CD4-positive, alpha-beta T cell treated with Interleukin-17A for 4 hours (primary cell): ENCODE measurements around the gene CDSN.

Experiments
- DNase-seq: peaks from one replicate; pipeline ENCODE4 v3.0.0-alpha.2; 2020; ENCODE audit warnings: mixed read lengths

CDSN gene

DNA sequence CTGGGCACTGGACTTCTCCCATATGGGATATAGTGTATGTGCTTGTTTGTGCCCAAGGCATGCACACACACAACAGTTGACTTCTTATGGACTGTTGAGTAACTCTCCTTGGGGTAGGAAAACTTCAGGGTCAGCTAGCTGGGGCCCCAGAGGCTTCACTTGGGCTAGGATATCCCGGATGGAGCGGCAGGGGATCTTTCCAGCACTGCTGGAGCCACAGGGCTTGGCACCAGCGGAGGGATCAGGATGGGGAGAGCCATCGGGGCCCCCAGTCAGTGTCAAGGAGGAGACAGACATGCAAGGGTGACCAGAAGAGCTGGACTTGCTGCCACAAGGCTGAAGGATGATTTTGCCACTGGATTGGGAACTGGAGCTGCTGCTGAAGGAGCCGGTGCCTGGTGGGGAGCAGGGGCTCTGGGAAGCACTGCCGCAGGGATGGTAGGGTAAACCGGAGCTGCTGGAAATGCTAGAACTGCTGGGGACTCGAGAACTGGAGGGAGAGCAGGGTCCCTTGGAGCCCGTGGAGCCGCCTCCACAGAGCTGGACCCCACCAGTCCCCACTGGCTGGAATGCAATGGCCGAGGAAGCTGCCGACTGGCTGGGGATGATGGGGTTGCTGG is 4.2 kb downstream of the CDSN start:
- no peak for DNase-seq

DNA sequence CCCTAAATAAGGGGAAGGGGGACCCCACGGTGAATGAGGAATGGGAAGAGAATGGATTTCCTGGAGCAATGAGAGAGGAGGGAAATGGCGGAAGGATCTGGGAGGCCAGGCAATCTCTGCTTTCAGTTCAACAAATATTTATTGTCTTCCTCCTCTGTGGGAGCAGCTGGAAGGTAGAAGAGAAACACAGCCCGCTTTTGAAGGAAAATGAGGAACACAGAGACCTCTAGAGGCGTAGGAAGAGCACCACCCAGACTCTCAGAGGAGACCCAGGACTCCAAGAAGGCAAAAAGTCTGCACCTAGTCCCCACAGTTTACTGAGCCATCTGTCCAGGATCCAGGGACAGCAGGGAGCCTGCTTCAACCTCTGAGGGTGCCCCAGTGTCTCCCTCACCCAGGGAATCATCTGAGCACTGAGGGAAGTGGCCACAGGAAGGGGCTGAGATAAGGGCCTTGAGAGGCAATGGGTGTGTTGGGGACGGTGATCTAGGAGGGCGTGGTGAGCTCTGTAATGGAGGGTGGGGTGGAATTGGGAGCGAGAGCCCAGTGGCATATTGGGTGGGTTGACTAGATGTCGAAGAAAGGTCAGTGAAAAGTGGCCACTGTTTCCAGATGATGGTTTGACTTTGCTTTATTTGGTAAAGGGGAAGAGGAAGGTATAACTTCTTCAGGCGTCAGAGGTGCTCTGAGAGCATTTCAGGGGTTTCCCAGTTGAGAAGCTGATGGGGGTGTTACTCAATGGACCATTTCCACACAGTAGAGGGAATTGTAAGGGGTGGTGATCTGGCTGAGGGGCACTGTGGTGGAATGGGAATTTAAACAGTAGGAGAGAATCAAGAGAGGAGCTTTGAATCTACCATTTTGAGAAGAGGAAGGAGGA is 5.0 kb downstream of the CDSN start:
- no peak for DNase-seq

DNA sequence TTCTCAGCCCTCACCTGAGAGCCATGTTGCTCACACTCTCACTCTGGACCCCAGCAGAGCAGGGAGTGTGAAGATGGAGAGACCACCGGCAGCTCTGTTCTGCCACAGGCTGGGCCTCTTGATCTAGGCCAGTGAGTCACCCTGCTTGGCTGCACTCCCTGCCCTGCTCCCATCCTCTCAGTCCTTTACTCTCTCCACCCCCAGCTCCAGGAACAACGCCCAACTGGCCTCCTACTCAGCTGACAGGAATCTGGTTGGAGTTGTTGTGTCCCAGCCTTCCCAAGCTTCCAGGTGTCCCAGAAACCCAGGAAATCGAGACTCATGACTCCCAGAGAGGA is 5.7 kb downstream of the CDSN start, which contains the start of gene PSORS1C1:
PSORS1C1 (plus strand) TSS at position 260 of the 338 bp plus-strand sequence. CDS start 14,833 bp downstream, outside the sequence.
- no peak for DNase-seq

GRCh38 chr6:31113861-31114540 is 6.2 kb downstream of the CDSN start:
- DNase-seq, result no peak

DNA sequence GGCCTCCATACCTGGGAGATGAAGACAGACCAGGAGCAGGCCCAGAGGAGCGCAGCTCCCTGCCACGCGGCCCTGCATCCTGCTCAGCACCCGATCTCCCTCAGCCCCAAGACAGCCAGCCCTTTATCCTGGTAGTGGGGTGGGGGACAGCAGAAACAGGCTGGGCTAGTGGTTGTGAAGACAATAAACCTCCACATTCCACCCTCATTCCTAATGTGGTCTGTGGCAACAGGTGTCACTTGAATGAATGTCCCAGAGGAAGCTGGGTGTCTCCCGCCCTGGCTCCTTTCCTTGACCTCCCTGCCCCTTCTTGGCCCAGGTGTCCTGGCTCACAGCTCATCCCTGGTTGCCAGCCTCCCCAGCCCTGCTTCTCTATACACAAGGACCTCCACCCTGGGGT is 7.8 kb downstream of the CDSN start, which contains the start of gene C6orf15:
C6orf15 (minus strand) TSS at position 98 of the 400 bp plus-strand sequence; CDS start at position 78, 20 bp downstream.
- DNase-seq, result no peak

DNA sequence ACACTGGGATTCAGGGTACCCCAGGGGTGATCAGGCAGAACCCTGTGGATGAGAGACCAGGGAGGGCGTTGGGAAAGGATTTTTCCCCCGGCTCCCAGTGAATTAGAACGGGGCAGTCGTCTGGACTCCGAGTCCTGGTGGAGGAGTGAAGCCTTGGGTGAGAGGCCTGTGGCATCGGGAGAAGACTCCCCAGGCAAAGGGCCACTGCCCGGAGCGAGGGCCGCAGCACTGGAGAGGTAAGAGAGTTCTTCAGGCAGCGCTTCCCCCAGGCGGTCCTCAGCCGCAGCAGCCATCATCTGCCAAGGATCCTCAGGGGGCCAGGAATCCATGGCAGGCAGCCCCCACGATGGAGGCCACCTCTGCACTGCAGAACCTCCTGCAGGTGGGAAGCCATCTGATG is 8.5 kb downstream of the CDSN start:
- no peak for DNase-seq

- DNase-seq, result no peak
Observed at GRCh38 chr6:31110825-31111582, 9.2 kb downstream of the CDSN start.

DNA sequence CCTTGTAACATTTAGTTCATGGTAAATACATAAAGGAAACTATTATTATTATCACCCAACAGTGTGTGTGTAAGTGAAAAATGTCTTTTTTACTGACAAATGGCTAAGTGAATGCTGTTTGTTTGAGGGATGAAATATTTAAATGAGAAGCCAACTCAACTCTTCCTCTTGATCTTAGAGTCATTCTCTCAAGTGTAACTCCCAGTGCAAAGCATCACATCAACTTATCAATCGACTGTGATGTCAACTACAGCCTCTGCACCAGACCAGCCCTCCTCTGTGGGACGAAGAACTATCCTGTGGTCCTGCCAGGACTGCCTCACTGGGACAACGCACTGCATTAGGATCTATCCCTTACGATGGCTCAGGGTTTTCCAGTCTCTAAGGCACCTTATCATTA is 13.2 kb downstream of the CDSN start:
- DNase-seq, result no peak

DNA sequence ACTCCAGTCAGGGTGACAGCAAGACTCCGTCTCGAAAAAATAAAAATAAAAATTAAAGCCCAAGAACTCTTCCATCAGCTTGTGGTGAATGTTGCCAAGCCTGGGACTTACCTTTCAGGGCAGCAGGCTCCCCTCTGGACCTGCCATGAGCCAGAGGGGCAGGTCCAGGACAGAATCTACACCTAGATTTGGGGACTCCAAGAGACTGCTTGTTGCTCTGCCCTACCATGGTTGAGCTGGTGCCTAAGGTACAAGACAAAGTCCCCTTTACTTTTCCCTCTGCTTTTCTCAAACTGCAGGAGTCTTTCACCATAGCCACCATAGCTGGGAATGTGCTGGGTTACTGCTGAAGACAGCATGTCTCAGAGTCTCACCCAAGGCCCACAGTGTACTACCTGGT is 17.1 kb downstream of the CDSN start:
- no peak for DNase-seq

DNA sequence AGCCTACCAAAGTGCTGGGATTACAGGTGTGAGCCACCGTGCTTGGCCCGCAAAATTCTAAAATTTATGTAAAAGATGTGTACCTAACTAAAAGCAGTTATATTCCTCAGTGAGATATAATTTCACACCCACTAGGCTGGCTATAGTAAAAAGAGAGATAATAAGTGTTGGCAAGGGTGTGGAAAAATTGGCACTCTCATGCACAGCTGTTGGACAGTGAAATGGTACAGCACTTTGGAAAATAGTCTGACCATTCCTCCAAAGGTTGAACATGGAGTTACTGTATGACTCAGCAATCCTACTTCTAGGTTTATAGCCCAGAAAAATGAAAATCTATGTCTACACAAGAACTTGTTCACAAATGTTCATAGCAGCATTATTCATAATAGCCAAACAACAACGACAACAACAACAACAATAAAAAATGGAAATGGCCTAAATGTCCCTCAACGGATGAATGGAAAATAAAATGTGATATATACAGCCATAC is 21.8 kb downstream of the CDSN start:
- DNase-seq, result no peak

DNA sequence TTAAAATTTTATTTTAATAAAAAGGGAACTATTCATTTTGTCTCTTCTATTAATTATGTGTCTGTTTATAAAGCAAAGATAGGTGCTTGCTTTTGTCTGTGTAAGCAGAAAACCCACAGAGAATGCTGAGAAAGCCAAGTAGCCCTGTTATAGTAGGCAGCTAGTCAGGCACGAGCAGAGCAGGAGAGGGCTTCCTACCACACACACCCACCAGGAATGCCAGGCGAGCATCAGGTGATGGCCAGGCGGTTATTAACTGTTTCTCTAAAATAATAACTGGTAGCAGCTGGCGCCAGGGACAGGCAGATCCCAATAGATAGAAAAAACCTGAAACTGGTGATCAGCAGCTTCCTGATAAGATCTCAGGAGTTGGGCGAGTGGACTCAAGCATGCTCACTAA is 23.6 kb downstream of the CDSN start:
- no peak for DNase-seq

DNA sequence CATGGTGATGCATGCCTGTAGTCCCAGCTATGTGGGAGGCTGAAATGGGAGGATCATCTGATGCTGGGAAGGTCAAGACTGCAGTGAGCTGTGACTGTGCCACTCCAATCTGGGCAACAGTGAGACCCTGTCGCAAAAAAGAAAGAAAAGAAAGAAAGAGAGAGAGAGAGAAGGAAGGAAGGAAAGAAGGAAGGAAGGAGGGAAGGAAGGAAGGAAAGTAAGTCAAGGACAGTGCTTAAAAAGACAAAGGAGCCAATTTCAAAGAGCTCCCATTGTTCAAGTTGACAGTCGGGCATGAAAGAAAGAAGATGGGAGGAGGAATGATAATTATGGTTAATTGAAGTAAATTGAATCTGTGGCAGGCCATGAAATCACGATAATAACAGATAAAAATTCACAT is 24.0 kb downstream of the CDSN start:
- no peak for DNase-seq

DNA sequence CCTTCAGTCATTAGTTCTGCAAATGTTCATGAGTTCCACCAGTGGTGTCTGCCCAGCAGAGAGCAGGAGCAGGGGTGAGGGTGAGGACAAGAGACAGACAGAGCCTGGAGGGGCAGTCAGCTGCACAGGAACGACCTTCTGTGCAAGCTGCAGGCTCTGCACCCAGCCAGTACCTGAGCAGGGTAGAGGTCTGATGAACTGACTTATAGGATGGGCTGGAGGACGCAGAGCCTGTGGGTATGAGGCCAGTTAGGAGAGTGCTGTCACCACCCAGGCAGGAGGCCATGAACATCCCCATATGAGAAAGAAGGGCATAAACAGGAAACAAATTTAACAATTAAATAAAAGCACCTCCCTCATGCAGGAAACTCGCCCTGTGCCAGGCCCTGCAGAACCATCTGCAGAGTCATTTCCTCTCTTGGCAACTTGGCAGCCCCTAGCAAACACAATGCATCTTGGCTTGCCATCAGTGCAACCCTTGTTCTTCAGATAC is 25.8 kb downstream of the CDSN start:
- DNase-seq, result peak; percentile 74

GRCh38 chr6:31092769-31093505 is 27.3 kb downstream of the CDSN start:
- DNase-seq, result no peak

GRCh38 chr6:31092238-31092637 is 28.0 kb downstream of the CDSN start:
- DNase-seq, result no peak

- no peak for DNase-seq
Observed at GRCh38 chr6:31091680-31092079, 28.6 kb downstream of the CDSN start.

DNA sequence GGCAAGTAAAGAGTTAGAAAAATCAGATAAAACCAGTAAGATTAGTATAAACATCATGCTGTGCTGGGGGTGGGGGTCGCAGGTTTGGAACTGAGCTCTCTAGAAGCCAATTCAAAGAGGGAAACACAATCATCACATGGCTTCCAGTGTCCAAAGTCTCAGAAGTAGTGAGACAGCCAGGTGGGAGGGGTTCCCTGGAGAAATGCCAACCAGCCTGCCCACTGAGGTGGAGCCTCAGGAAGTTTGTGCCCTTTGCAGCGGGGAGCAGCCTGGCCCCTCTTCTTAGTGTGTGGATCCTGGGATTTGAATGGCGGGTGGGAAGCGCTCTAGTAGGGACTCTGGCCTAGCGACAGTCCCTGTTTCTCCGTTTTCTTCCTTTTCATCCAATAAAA is 29.3 kb downstream of the CDSN start:
- no peak for DNase-seq

DNA sequence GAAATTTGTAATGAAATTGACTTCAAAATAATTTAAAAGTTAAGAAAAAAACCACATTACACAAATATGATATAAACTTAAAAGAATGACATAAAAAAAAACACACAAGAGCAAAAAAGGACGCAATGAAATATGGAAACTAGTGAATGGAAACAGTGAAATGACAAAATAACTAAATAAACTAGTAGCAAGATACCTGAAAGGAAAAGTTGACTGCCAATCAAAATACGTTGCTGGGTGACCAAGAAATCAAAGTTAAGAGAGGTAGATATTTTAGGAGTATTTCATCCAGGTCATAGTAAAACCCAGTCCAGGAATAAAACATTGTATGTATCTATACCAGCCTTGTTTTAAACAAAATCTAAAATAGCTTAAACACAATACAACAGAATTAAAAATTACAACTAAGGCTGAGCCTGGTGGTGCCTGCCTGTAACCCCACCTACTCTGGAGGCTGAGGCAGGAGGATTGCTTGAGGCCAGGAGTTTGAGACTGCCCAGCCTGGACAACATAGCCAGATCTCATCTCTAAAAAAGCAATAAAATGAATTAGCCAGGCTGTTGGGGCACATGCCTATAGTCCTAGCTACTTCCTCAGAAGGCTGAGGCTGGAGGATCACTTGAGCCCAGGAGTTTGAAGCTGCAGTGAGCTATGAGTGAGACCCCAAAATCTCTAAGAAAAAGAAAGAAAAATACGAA is 29.8 kb downstream of the CDSN start:
- DNase-seq, result no peak

DNA sequence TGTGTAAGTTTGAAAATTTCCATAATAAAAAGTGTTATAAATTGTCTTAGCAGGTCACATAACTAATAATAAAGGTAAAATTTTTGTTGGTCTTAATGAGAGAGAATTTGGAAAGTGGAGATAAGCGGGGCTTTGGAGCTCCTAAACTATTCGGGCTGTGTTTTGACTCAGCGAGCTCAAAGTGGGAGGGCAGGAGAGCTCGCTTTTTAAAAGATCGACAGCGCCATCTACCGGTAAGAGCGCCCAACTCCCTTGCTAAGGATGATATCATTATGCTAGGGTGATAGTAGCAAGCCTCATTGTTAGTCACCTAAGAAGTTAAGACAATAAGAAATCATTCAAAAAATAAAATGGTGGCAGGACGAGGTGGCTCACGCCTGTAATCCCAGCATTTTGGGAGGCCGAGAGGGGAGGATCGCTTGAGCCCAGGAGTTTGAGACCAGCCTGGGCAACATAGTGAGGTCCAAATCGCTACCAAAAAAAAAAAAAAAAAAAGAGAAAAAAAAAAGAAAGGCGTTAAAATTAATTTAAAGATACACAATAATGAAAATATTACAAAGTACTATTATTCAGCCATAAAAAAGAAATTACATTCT is 32.7 kb downstream of the CDSN start:
- peak; percentile 93 for DNase-seq

DNA sequence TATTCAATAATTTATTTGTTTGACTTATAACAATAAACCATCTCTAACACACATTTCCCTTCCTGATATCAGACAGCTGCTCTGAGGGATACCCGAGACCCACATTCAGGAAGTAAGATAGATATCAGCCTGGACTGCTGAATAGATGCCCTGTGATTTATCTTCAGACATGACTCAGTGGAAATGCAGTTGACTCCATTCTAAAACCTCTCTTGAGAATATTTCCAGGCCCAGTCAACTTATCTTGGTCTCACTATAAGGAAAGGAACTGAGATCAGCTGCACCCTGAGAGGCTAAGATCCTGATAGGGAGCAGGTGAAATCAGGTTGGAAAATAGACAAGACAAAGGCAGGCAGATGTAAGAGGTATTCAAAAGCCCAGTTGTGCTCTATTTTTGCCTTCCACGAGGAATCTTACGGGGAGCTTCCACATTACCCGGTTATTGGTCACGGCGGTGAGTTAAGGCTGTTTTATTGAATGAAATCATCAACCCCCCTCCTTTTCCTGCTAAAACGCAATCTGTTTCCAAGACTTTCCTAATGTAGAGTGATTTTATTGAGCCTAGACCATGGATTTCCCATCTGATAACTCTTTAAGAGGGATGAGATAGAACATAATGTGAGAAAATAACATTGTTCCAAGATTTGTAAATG is 33.3 kb downstream of the CDSN start:
- DNase-seq, result no peak
